Thymus (tissue), 11 donors: ENCODE measurements around the gene CBFA2T2. TPM values are rescaled to one million over a fixed set of nuclear protein-coding genes. Genes with fewer than 3 reads are reported as not detected.
"Not testable (repeated sequence)": the region's sequence is repeated elsewhere in the genome, so short reads cannot be mapped to it uniquely, and the experiment has no call there.

Experiments
- DNase-seq, 9 donors: peaks; one replicate each; pipeline ENCODE4 v3.0.0-alpha.2; 2013; ENCODE audit warnings: low spot score in 9 of 9, low read depth in 6 of 9, missing footprints in 1 of 9
- H3K27ac ChIP-seq, 2 donors: one replicate each; pipeline ENCODE4 v1.5.1; 2013; ENCODE audit warnings: control low read depth in 1 of 2, low read depth in 1 of 2, low read length in 1 of 2, mild to moderate bottlenecking in 1 of 2, moderate library complexity in 1 of 2
- H3K27me3 ChIP-seq, 2 donors: one replicate each; pipeline ENCODE4 v1.5.1; 2013; ENCODE audit warnings: low read length in 1 of 2; ENCODE audit not compliant: control insufficient read depth in 2 of 2, insufficient read depth in 1 of 2
- H3K36me3 ChIP-seq, 2 donors: one replicate each; pipeline ENCODE4 v1.5.1; 2013; ENCODE audit warnings: low read length in 1 of 2, mild to moderate bottlenecking in 1 of 2, moderate library complexity in 1 of 2; ENCODE audit not compliant: control insufficient read depth in 2 of 2, insufficient read depth in 2 of 2
- H3K4me1 ChIP-seq, 2 donors: one replicate each; pipeline ENCODE4 v1.5.1; 2013; ENCODE audit warnings: low read length in 2 of 2; ENCODE audit not compliant: control insufficient read depth in 2 of 2, insufficient read depth in 2 of 2
- H3K4me3 ChIP-seq, 2 donors: one replicate each; pipeline ENCODE4 v1.5.1; 2013; ENCODE audit warnings: low read length in 2 of 2, control low read depth in 1 of 2, mild to moderate bottlenecking in 1 of 2
- H3K9me3 ChIP-seq, 2 donors: one replicate each; pipeline ENCODE4 v1.5.1; 2013; ENCODE audit warnings: low read length in 1 of 2, mild to moderate bottlenecking in 1 of 2; ENCODE audit not compliant: control insufficient read depth in 2 of 2, insufficient read depth in 1 of 2
- WGBS: extraction: QIAGEN DNeasy Blood & Tissue Kit; methylation state at CpG from one replicate; pipeline ENCODE4 v1.1.7; 2013; 5-methylcytosine and 5-hydroxymethylcytosine counted together
- polyA plus RNA-seq: library from polyadenylated mRNA; stranded (reverse); fragments of 200-250 nt; gene quantifications from one replicate; pipeline ENCODE4 v1.2.3, GENCODE V29; 2013
- total RNA-seq: library from RNA; stranded (reverse); fragments of 120-200 nt; gene quantifications from one replicate; pipeline ENCODE4 v1.2.4, GENCODE V29; 2013
- donor health status: healthy.

The CBFA2T2 gene
- total and polyA plus RNA-seq, 2 donors = 6.4 to 9.1 TPM

DNA sequence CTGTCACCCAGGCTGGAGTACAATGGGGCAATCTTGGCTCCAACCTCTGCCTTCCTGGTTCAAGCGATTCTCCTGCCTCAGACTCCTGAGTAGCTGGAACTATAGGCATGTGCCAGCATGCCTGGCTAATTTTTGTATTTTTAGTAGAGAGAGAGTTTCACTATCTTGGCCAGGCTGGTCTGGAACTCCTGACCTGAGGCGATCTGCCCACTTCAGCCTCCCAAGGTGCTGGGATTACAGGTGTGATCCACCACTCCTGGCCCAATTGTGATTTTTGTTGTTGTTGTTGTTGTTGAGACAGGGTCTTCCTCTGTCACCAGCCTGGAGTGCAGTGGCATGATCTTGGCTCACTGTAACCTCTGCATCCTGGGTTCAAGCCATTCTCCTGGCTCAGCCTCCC is 69.3 kb downstream of the CBFA2T2 start:
- H3K4me1 ChIP-seq = peaks cover 2 to 12% of the 10 kb centered on the region in 2 donors
- H3K36me3 ChIP-seq = peaks cover 0 to 11% of the 10 kb centered on the region in 2 donors
- DNase-seq = no peak
- peaks cover 0 to 4% of the 10 kb centered on the region in 2 donors for H3K9me3 ChIP-seq
- no peak overlapping the region for H3K4me3 ChIP-seq
- H3K27me3 ChIP-seq = no peaks in the 10 kb centered on the region
- WGBS = 97% methylated on average over 2 of the region's 2 CpGs
- no peak overlapping the region for H3K27ac ChIP-seq

DNA sequence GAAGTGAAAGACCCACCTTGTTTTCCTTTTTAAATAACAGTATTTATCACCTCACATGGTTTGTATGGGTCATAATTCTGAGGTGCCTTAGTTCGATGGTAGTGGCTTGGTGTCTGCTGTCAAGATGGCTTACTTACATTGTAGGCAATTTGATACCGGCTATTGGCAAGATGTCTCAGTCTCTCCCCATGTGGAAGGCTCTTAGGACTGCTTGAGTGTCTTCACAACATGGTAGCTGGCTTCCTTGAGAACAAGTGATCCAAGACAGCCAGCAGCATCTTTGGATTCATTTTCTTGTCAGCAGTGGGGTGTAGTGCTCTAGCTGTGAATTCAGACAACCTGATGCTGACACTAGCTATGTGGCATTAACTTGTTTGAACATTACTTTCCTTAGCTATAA is 70.1 kb downstream of the CBFA2T2 start:
- 96% methylated on average over 2 of the region's 2 CpGs for WGBS
- Histone ChIP-seq H3K27me3 (no peaks in the 10 kb centered on the region), H3K4me1 (peaks cover 1 to 7% of the 10 kb centered on the region in 2 donors), H3K9me3 (peaks cover 0 to 4% of the 10 kb centered on the region in 2 donors), H3K4me3 (no peak overlapping the region), H3K27ac (peak overlapping the region in 1 of 2 donors; percentile 30), H3K36me3 (peaks cover 0 to 11% of the 10 kb centered on the region in 2 donors)
- no peak for DNase-seq

- WGBS = 98% methylated on average over 6 of the region's 6 CpGs
- H3K36me3 ChIP-seq = peaks cover 0 to 11% of the 10 kb centered on the region in 2 donors
- DNase-seq, H3K9me3 ChIP-seq, H3K4me3 ChIP-seq, H3K4me1 ChIP-seq, H3K27me3 ChIP-seq, H3K27ac ChIP-seq: not testable (repeated sequence)
These were observed 71.2 kb downstream of the CBFA2T2 start for GRCh38 chr20:33561053-33561452.

DNA sequence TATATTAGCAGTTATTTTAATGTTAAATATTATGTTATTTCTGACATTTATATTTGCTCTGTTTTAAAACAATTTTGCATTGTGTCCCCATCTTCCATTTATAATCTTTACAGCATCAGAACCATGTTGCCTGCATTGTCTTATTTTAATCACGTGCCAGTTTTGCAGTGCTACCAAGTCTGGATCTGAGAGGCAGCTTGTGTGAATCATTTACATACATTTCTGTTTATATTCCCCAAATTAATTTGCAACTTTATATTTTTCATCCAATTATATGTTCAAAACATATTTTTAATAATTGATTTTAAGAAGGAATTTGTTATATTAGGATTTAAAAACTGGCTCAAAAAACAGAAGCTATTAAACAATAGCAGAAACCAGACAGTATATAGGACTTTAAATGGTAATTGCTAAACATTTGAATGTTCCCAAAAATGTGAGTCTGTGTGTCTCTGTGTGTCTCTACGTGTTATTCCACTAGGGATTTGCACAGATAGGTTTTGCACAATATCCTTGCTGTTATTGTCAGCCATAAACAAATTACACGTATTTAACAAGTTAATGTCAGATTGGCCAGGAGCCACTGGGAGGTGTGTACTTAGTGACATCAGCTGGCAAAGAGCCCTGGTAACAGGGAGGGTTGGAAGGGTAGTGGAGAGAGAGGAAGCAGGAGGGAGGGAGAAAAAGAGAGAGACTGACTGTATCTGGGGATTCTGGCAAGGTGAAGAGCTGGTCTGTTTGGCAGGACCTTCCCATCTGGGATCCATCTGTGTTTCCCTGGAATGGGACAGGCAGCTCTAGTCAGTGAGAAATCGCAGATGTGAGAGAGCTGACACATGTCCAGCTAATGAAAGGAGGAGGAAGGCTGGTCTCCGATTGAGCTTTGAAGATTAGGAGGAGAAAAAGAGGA is 72.1 kb downstream of the CBFA2T2 start:
- Histone ChIP-seq H3K36me3 (peaks cover 0 to 7% of the 10 kb centered on the region in 2 donors), H3K4me1 (no peaks in the 10 kb centered on the region), H3K4me3 (no peak overlapping the region), H3K27ac (no peak overlapping the region), H3K9me3 (peaks cover 0 to 4% of the 10 kb centered on the region in 2 donors), H3K27me3 (no peaks in the 10 kb centered on the region)
- DNase-seq = peak in 1 of 9 donors; percentile 30
- 90% methylated on average over 5 of the region's 5 CpGs for WGBS

DNA sequence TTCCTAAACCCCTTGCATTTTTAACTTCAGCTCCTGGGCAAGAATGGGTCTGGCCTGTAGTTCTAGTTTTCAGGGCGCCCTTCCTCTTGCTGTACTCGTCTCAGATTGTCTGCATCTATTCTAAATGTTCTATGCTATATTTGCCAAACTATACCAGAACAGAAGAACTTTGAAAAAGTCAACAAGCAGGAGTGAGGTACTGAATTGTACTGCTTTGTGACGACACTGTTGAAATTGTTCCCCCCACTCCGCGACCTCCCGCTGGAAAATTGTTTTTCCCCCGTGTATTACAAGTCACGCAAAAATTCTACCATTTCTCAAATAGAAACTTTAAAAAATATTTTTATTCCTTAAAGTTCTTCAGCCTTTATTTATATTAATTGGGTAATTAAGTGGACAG is 73.9 kb downstream of the CBFA2T2 start:
- Histone ChIP-seq H3K27ac (no peak overlapping the region), H3K4me3 (no peak overlapping the region), H3K36me3 (no peaks in the 10 kb centered on the region), H3K27me3 (no peaks in the 10 kb centered on the region), H3K4me1 (peaks cover 7 to 12% of the 10 kb centered on the region in 2 donors), H3K9me3 (peaks cover 0 to 2% of the 10 kb centered on the region in 2 donors)
- WGBS = 97% methylated on average over 8 of the region's 8 CpGs
- no peak for DNase-seq

DNA sequence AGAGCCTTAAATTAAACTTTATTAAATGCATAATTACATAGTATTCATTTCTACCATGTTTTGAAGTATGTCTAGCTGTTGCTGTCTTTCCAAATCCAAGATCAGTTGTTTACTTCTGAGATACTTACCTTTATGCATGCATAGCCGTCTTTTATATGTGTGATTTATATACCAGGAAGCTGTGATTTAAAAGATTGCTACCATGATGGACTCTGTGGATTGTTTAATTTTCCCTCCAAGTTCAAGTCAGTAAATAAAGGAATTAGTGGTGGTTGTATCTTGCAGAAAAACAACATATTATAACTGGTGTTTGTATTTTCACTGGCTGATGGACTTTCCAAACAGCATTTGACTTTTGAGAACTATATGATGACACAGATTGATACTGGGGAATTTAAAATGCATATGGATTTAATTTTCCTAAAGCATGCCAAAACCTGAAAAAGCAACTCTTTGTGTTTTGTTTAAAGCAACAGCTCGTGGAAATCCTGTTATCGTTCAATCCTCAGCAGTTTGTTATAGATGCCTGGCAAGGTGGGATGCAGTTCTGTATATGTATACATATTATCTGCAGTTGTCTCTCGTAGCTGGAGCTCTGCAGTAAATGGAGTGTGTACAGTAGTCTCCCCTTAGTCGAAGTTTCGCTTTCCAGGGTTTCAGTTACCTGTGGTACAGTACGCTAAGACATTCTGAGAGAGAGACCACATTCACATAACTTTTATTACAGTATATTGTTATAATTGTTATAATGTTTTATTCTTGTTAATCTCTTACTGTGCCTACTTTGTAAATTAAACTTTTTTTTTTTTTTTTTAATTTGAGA is 77.1 kb downstream of the CBFA2T2 start:
- DNase-seq = no peak
- Histone ChIP-seq H3K4me1 (peaks cover 17 to 31% of the 10 kb centered on the region in 2 donors), H3K9me3 (no peaks in the 10 kb centered on the region), H3K36me3 (no peaks in the 10 kb centered on the region), H3K27me3 (no peaks in the 10 kb centered on the region), H3K4me3 (no peak overlapping the region), H3K27ac (peak overlapping the region; percentile 42 to 53)
- 96% methylated on average over 7 of the region's 7 CpGs for WGBS

DNA sequence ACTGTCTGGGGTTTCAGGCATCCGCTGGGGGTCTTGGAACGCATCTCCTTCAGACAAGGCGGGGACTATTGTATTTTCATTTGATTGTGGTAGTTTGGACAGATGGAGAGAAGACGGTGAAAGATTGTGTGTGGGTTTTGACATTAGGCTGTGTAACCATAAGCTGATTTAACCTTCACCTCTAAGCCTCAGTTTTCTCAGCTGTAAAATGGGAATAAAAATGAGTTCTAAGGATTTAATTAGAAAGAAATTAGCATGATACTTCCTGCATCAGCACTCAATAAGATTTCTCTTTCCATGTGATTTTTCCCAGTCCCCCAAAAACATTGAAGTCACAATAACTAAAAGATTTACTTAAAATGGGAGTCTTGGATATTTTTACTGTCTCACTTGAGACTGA is 78.1 kb downstream of the CBFA2T2 start:
- no peak for DNase-seq
- peaks cover 17 to 31% of the 10 kb centered on the region in 2 donors for H3K4me1 ChIP-seq
- no peaks in the 10 kb centered on the region for H3K27me3 ChIP-seq
- H3K4me3 ChIP-seq = no peak overlapping the region
- peak overlapping the region; percentile 31 to 92 for H3K27ac ChIP-seq
- WGBS = 97% methylated on average over 4 of the region's 4 CpGs
- H3K9me3 ChIP-seq = no peaks in the 10 kb centered on the region
- no peaks in the 10 kb centered on the region for H3K36me3 ChIP-seq

- 33% methylated on average over 9 of the region's 9 CpGs for WGBS
- peaks cover 17 to 31% of the 10 kb centered on the region in 2 donors for H3K4me1 ChIP-seq
These were observed 78.5 kb downstream of the CBFA2T2 start for GRCh38 chr20:33568378-33568777.

More at GRCh38 chr20:33568378-33568777, 78.5 kb downstream of the CBFA2T2 start:
- H3K27ac ChIP-seq = peak overlapping the region; percentile 81 to 92
- H3K9me3 ChIP-seq = no peaks in the 10 kb centered on the region
- H3K27me3 ChIP-seq = no peaks in the 10 kb centered on the region
- no peak overlapping the region for H3K4me3 ChIP-seq
- peak; percentile 52 to 91 (median 77) for DNase-seq
- no peaks in the 10 kb centered on the region for H3K36me3 ChIP-seq
